HL-60 (cell line): Measurements from ENCODE around the gene KCNJ16.

Experiments
- CTCF ChIP-seq: IDR thresholded peaks from one replicate; pipeline ENCODE4 v1.5.1; 2011; ENCODE audit warnings: low read length, control low read depth, inconsistent platforms; ENCODE audit not compliant: insufficient read depth
- REST ChIP-seq: IDR thresholded peaks from 2 replicates; pipeline ENCODE4 v1.6.1; 2012; ENCODE audit warnings: low read depth; ENCODE audit not compliant: insufficient replicate concordance

- TF ChIP-seq CTCF: no peak
- TF ChIP-seq REST: no peak
These were observed 57.5 kb downstream of the KCNJ16 start for GRCh38 chr17:70132505-70132904.
